ENCODE results near the gene FMN2.

Gene FMN2

DNA sequence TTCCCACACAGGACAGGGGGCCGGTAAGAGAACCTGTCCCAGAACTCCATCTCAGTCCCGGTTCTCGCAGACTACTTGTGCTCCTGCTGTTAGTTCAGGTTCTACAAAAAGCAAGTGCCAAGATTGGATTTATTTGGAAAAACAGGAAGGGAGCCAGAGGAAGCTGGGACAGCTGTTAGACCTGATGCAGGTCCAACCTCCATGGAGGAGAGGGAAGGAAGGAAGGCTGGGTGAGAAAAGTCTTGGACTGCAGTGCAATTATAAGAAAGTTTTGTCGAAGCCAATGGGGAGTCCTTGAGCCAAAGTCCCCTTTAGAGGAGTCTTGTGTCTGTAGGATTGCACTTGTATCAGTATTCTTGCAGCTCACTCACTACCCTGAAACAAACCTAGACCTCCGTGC lies 329.1 kb downstream of the FMN2 start:
- H3K79me2 ChIP-seq (ENCODE audit: control insufficient read depth, low read length): no peaks in the 10 kb centered on the region
- no peak overlapping the region for H3K27ac ChIP-seq (ENCODE audit: low read depth, low read length)
- no peaks in the 10 kb centered on the region for H3K27me3 ChIP-seq (ENCODE audit: control insufficient read depth, low read length)
- no peak overlapping the region for H3K4me3 ChIP-seq (ENCODE audit: low read length)
- H4K20me1 ChIP-seq (ENCODE audit: control insufficient read depth, insufficient read depth, low read depth, low read length): no peaks in the 10 kb centered on the region
- no peak overlapping the region for H3K4me2 ChIP-seq (ENCODE audit: low read length)
- no peaks in the 10 kb centered on the region for H3F3A ChIP-seq (ENCODE audit: control insufficient read depth, insufficient read depth)
- no peak for TF ChIP-seq EZH2phosphoT487 (IDR thresholded peaks at IDR 0.05; ENCODE audit: borderline replicate concordance, low read length)
- TF ChIP-seq, protein P1, sequence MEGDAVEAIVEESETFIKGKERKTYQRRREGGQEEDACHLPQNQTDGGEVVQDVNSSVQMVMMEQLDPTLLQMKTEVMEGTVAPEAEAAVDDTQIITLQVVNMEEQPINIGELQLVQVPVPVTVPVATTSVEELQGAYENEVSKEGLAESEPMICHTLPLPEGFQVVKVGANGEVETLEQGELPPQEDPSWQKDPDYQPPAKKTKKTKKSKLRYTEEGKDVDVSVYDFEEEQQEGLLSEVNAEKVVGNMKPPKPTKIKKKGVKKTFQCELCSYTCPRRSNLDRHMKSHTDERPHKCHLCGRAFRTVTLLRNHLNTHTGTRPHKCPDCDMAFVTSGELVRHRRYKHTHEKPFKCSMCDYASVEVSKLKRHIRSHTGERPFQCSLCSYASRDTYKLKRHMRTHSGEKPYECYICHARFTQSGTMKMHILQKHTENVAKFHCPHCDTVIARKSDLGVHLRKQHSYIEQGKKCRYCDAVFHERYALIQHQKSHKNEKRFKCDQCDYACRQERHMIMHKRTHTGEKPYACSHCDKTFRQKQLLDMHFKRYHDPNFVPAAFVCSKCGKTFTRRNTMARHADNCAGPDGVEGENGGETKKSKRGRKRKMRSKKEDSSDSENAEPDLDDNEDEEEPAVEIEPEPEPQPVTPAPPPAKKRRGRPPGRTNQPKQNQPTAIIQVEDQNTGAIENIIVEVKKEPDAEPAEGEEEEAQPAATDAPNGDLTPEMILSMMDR (IDR thresholded peaks at IDR 0.05; ENCODE audit: low read depth, low read length, poor library complexity, severe bottlenecking): no peak
- H3K9me3 ChIP-seq (ENCODE audit: control insufficient read depth, insufficient read depth, low read length): no peaks in the 10 kb centered on the region
- no peaks in the 10 kb centered on the region for H3K4me1 ChIP-seq (ENCODE audit: control insufficient read depth, low read length)
- H3K9me2 ChIP-seq (replicated peaks; ENCODE audit: control insufficient read depth, low read length): no peaks in the 10 kb centered on the region
- no peaks in the 10 kb centered on the region for H3K36me3 ChIP-seq (ENCODE audit: control insufficient read depth, low read length)

DNA sequence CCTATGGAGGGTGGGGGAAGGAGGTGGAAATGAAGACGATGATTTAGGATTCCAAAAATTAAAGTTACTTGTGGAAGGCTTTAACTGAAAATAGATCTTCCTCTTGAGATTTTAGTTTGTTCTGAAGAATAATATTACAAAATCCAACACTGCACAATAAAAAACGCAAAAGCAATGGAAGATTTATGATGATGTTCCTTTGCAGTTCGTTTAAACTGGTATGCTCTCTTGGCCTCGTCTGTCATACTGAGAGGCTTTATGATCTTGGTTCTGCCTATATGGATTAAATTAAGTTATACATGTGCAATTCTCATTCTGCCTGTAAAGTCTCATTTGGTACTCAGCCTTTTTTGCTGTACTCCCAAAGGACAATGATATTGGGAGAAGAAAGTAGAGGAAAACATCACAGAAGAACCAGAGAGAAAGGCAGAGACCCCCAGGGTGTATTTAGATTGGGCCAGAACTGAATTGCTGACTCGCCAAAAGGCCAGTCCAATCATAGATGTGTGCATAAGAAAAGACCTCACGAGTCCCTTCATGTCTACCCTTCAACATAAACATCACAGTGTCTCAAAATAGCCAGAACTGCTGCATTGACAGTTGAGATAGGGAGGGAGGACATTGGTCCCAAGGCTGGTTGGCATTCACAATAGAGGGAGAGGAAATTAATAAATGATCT lies 331.7 kb downstream of the FMN2 start:
- Histone ChIP-seq H3K27ac (ENCODE audit: low read depth, low read length) (no peak overlapping the region), H3K79me2 (ENCODE audit: control insufficient read depth, low read length) (no peaks in the 10 kb centered on the region), H3K36me3 (ENCODE audit: control insufficient read depth, low read length) (no peaks in the 10 kb centered on the region), H3K9me3 (ENCODE audit: control insufficient read depth, insufficient read depth, low read length) (no peaks in the 10 kb centered on the region), H3K27me3 (ENCODE audit: control insufficient read depth, low read length) (no peaks in the 10 kb centered on the region), H3F3A (ENCODE audit: control insufficient read depth, insufficient read depth) (no peaks in the 10 kb centered on the region), H4K20me1 (ENCODE audit: control insufficient read depth, insufficient read depth, low read depth, low read length) (no peaks in the 10 kb centered on the region), H3K9me2 (replicated peaks; ENCODE audit: control insufficient read depth, low read length) (no peaks in the 10 kb centered on the region), H3K4me2 (ENCODE audit: low read length) (no peak overlapping the region), H3K4me1 (ENCODE audit: control insufficient read depth, low read length) (no peaks in the 10 kb centered on the region), H3K4me3 (ENCODE audit: low read length) (no peak overlapping the region)
- TF ChIP-seq EZH2phosphoT487 (IDR thresholded peaks at IDR 0.05; ENCODE audit: borderline replicate concordance, low read length): no peak
- TF ChIP-seq, protein P1 (IDR thresholded peaks at IDR 0.05; ENCODE audit: low read depth, low read length, poor library complexity, severe bottlenecking): no peak

DNA sequence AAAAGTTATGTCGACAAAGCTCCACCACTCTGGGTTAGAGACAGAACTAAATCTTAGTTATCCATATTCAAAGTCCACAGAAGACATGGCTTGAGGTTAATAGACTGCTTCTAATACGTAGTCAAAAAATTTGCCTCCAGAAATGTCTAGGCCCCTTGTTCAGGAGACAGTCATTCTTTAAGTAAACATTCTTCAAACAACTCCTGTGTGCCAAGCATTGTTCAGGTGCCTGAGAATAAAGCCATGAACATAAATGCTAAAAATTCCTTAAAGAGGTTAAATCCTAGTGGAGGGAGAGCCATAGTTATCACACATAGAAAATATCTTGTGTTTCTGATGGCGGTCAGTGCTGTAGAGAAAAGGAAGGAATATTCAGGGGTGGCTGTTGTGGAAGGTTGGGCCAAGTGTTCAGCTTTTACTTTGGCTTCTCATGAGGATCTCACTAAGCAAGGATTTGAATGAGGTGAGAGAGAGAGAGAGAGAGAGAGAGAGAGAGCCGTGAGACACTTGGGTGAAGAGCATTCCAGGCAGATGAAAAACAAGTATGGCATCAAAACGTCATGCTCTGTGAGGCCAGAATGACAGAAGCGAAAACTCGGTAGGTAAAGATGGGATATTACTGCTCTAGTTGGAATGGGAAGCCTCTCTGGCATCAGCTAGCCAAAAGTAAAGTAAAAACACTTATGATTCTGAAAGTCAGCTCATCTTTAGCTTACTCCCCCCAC lies 333.2 kb downstream of the FMN2 start:
- no peak overlapping the region for H3K4me3 ChIP-seq (ENCODE audit: low read length)
- H3K79me2 ChIP-seq (ENCODE audit: control insufficient read depth, low read length): no peaks in the 10 kb centered on the region
- H3F3A ChIP-seq (ENCODE audit: control insufficient read depth, insufficient read depth): no peaks in the 10 kb centered on the region
- no peaks in the 10 kb centered on the region for H3K9me3 ChIP-seq (ENCODE audit: control insufficient read depth, insufficient read depth, low read length)
- no peaks in the 10 kb centered on the region for H3K36me3 ChIP-seq (ENCODE audit: control insufficient read depth, low read length)
- TF ChIP-seq, protein P1 (IDR thresholded peaks at IDR 0.05; ENCODE audit: low read depth, low read length, poor library complexity, severe bottlenecking): no peak
- no peak for TF ChIP-seq EZH2phosphoT487 (IDR thresholded peaks at IDR 0.05; ENCODE audit: borderline replicate concordance, low read length)
- H3K27me3 ChIP-seq (ENCODE audit: control insufficient read depth, low read length): no peaks in the 10 kb centered on the region
- no peaks in the 10 kb centered on the region for H4K20me1 ChIP-seq (ENCODE audit: control insufficient read depth, insufficient read depth, low read depth, low read length)
- no peaks in the 10 kb centered on the region for H3K9me2 ChIP-seq (replicated peaks; ENCODE audit: control insufficient read depth, low read length)
- H3K4me2 ChIP-seq (ENCODE audit: low read length): no peak overlapping the region
- H3K4me1 ChIP-seq (ENCODE audit: control insufficient read depth, low read length): no peaks in the 10 kb centered on the region
- no peak overlapping the region for H3K27ac ChIP-seq (ENCODE audit: low read depth, low read length)

All from DOHH2 (cell line).